ENCODE data around the gene PLCB2.

PLCB2 gene

DNA sequence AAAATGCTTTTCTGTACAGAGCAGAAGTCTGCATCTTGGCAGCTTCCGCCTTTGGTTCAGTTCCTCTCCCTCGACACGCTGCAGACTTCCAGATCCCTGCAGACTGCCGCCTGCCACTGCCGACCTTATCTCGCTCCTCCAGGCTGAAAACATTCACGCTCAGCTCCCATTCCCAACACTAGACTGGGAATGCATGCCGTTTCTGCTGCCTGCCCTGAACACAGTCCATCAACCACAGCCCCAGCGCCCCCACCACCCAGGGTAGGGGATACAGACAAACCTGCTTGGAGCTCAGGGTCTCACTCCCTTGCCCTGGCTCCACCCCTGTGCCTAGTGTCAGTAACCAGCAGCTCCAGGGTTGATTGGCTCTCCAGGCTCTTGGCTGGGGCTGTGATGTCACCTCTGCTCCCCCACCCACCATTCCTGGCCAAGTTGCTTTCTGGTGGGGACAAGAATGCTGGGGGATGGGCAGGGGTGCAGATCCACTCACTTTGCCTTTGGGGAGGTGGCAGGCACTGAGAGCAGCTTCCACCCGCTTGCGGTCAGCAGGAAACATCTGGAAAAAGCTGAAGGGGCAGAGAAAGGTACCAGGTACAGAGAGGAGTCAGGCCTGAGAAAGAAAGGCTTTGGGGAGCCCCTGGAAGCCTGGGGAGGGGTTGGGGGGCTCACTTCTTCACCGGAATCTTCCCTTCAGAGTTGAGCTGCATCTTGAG is 6.1 kb downstream of the PLCB2 start:
- DNase-seq: no peak

GRCh38 chr15:40300771-40301170 is 7.0 kb downstream of the PLCB2 start:
- no peak for DNase-seq

GRCh38 chr15:40300367-40300766 is 7.4 kb downstream of the PLCB2 start:
- no peak for DNase-seq

DNA sequence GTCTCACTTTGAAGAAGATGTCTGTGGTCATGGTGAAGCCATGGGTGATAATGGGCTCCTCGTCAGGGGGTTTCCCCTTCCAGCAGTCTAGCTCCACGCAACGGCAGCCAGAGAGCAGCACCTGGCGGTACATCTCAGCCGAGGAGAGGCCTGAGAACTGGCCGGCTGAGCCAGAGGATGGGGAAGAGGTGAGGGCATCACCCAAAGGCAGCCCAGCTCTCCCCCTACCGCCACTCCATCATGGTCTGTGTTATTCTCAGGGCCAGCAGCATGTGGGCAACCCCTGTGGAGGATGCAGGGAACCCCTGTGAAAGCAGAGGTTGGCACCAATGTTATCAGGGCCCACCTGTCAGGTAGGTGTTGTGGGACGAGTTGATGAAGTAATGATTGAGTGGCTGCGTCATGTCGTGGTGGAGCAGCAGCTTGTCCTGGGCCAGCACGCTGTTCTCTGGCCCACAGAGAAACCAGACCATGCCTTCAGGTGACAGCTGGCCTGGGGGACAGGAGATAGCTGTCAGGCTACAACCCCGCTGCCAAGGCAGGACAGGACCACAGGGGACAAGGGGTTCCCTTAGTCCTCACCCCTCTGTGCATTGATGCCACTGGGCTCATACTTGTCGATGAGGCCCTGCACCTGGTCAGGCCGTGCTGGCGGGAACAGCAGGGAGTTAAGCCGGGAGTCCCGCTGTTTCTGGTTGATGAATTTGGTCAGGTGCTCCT is 9.4 kb downstream of the PLCB2 start:
- DNase-seq: no peak

DNA sequence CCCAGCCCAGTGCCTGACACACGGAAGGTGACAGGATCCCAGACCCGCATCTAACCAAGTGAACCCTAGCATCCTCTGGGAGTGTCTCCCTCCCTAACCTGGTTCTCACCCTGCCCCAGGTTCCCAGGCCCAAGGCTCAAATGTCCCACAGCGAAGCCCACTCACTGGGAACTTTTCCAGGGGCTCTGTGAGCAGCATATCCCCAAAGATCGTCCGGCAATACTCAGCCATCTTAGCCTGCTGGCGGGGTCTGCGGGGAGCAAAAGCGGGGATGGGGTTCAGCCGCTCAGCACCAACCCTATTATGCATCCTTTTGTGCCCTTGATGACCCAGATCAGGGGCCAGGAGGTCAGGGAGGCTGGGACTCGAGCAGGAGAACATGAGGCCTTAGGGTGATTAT is 10.4 kb downstream of the PLCB2 start:
- no peak for DNase-seq

DNA sequence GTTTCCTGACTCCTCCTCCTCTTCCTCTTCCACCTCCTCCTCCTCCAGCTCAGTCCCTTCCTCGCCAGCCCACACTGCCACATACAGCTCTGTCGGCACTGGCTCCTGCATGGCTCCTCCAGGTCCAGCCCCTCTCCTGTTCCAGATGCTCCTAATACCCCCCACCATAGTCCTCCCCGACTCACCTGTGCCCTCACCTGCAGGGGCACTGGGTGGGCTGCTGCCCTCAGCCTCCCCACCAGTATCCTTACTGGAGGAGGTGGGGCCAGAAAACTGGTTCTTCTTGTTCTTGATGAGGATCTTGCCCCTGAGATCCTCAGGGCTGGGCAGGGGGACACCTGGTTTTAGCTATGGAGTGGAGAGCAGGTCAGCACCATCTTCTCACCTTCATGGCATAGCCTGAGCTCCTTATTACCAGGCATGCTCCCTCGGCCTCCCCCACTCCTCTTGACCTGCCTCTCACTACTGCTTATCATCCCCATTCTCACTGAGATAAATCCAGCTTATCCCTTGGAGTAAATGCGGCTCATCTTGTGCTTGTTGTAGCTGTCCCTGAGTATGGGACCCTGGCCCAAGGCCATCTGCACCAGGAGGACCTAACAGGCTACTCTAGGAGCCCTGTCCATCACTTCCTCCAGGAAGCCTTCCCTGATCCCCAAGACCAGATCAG is 11.0 kb downstream of the PLCB2 start:
- DNase-seq: no peak

DNA sequence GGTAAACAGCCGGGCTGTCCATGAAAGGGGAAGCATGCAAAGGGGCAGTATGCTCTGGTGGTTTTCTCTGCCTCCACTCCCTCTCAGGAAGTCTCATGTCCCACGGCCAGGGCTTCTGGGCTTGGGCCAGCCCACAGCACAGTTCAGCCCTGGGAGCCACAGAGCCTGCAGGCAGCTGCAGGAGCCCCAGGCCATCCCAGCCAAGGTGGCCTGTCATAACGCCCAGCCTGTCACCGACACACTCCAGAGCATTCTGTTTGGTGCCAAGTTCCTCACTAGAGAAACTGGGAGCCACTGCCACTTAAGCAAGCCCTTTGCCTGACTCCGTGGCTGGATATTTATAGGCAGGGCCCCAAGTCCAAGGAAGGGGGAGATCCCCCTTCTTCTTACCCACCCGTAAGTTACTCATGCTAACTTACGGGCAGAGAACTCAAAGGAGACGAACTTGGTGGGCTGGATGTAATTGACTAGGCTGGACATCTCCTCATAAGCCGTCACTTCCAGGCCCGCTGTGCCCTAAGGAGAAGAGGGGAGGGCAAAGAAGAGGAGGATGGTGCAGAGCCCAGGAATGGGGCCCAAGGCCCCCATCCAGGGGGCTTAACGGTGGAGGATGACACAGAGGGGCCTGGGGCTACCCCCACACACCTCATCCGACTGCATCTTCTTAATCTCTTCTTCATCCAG is 11.7 kb downstream of the PLCB2 start:
- DNase-seq: no peak

DNA sequence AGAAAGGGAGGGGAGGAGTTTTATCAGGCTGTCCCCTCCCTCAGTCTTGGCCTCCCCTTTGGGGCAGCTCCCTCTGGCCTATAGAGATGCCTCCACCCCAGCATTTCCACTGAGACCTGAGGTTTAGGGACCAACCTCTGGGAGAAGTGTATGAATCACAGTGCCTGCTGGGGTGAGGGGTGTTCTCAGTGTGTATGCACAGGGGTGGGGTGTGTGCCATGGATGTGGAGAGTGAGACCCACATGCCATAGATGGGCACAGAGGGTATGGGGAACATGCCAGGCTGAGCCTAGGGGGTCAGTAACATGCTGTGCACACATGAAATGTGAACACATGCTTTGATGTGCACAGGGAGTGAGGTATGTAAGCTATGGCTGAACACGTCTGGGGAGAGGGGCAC is 12.4 kb downstream of the PLCB2 start:
- no peak for DNase-seq

GRCh38 chr15:40293905-40294895 is 13.5 kb downstream of the PLCB2 start:
- DNase-seq: no peak

- no peak for DNase-seq
Observed at GRCh38 chr15:40293006-40293405, 14.7 kb downstream of the PLCB2 start.

DNA sequence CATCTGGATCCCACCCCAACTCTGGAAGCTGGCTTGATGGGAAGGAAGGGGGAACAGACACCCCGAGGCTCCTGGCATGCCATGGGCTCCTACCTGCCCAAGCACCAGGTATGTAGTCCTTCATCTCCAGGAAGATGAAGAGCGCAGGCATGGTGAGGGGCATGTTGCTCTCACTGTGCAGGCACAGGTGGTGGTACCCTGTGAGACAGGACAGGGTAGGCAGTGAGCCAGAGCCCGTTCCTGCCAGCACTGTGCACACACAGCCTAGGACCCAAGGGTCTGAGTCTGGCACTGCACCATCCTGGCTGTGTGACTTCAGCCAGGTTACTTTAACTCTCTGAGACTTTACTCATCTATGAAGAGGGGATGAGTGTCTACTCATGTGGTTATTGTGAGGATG is 15.5 kb downstream of the PLCB2 start:
- no peak for DNase-seq

- DNase-seq: no peak
Observed at GRCh38 chr15:40290918-40291574, 16.7 kb downstream of the PLCB2 start.

- no peak for DNase-seq
Observed at GRCh38 chr15:40290545-40290917, 17.2 kb downstream of the PLCB2 start.

- no peak for DNase-seq
Observed at GRCh38 chr15:40289140-40289775, 18.5 kb downstream of the PLCB2 start.

DNA sequence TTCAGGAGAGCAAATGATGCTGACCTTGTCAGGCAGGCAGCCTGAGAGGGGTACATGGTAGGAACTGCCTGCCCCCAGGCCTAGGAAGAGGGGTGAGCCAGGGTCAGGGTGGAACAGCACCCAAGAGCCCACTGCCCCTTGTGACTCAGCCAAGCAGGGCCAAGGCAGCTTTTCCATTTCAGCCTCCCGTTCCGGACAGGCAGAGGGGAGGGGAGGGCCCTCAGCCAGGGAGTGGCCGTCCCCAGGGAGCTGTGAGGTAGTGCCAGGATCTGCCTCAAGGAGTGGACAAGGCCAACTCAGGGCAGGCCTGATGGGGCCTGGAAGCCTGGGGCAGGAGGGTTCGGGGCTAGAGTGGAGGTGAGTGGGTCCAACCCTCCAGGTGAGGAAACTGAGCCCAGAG is 19.8 kb downstream of the PLCB2 start:
- no peak for DNase-seq

DNA sequence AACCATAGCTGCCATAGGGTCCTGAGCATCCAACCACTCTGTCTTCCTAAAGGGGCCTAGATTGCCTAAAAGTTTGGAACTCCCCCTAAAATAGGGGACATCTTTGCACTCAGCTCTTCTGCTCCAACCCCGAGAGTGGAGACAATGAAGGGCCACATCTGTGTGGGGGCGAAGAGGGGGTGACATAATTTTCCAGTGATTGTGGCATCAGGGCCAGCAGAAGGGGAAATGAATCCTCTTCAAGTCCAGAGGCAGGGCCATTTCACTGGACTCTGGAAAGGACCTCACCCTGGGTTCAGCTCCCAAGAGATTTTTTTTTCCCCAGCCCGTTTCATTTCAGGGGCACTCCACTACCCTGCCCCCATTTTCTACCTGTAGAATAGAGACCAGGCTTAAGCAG is 20.2 kb downstream of the PLCB2 start:
- DNase-seq: no peak

GRCh38 chr15:40286794-40287193 is 20.9 kb downstream of the PLCB2 start:
- DNase-seq: no peak

DNA sequence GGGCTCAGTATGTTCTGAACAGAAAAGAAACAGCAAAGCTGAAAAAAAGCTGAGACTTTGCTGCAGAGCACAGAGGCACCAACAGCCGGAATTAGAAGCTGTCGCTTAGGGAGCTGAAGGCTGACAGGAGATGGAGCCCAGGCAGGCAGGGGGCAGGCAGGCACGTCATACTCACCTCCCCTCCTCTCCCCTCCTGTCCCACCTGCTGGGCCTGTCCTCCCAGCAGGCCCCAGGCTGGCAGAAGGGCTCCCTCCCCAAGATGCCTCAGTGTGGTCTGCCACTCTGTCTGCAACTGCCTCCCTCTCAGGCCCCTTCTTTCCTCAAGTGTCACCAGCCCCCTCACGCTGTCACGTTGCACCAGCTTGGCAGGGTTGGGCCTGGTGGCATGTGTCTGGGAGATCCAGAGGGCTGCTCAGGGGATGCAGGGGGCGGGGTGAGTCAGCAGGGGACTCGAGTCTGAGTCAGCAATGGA is 21.6 kb downstream of the PLCB2 start:
- DNase-seq: no peak

GRCh38 chr15:40285554-40286011 is 22.2 kb downstream of the PLCB2 start:
- no peak for DNase-seq

DNA sequence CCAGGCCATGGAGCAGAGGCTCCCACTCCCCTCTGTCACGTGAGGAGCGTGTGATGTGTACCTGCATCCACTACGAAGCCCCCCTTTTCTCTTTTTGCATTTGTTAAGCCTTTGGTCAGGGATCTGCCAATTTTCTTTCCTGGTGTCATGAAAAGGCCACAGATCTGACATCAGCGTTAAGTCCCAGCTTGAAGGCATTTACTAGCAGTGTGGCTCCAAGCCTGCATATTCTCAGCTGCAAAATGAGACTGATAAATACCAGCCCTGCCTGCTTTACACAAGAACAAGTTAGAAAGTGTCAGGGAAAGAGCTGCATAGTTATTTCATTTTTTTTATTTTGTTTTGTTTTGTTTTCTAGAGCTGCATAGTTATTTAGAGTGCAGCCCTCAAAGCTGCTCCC is 22.6 kb downstream of the PLCB2 start:
- DNase-seq: no peak
